GM18867 (cell line): ENCODE results near the gene OR5A1.

Experiments
- ATAC-seq: cut with Tn5 transposase; IDR thresholded peaks from one replicate; pipeline ENCODE4 v1.9.1; 2021; ENCODE audit warnings: mild to moderate bottlenecking, moderate library complexity; ENCODE audit not compliant: unreplicated experiment

Gene OR5A1

GRCh38 chr11:59475176-59475575 is 38.9 kb downstream of the OR5A1 start:
- no peak for ATAC-seq

GRCh38 chr11:59479906-59480305 is 43.6 kb downstream of the OR5A1 start:
- ATAC-seq: no peak

GRCh38 chr11:59480359-59480758 is 44.1 kb downstream of the OR5A1 start:
- no peak for ATAC-seq
